ENCODE measurements around the gene TRPM5.

The TRPM5 gene

DNA sequence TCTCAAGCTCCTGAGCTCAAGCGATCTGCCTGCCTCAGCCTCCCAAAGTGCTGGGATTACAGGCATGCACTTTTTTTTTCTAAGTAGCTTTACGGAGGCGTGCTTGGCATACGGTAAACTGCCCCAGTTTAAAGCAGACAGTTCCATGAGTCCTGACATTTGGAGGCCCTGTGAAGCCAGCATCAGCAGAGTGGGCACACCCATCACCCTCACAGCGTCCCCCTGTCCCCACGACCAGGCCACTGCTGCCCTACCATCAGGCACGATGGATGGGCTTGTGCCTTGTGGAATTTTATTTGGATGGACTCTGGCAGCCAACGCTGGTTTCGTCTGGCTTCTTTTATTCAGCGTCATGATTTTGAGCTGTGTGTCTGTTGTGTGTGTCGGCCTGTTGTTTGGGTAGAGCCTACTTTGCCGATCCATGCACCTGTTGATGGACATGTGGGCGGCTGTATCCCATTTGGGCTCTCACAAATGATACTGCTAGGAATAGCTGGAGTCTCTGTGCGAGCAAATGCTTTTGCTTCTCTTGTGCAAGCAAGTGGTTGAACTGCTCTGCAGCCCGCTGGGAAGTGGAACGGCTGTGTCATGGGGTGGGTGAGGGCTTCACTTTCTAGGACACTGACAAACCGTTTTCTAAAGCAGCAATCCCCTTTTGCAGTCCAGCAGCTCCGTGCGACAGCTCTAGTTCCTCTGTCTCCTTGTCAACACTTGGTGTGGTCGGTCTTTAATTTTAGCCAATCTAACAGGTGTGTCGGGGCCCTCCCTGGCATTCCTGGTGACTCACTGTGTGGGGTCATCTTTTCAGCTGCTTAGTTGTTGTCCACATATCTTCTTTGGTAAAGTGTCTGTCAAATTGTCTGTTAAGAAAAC lies 24.3 kb upstream of the TRPM5 start:
- DNase-seq = no peak

GRCh38 chr11:2467695-2468055 lies 23.4 kb upstream of the TRPM5 start:
- DNase-seq = no peak

- DNase-seq = no peak
These were observed 22.8 kb upstream of the TRPM5 start for GRCh38 chr11:2466869-2467694.

DNA sequence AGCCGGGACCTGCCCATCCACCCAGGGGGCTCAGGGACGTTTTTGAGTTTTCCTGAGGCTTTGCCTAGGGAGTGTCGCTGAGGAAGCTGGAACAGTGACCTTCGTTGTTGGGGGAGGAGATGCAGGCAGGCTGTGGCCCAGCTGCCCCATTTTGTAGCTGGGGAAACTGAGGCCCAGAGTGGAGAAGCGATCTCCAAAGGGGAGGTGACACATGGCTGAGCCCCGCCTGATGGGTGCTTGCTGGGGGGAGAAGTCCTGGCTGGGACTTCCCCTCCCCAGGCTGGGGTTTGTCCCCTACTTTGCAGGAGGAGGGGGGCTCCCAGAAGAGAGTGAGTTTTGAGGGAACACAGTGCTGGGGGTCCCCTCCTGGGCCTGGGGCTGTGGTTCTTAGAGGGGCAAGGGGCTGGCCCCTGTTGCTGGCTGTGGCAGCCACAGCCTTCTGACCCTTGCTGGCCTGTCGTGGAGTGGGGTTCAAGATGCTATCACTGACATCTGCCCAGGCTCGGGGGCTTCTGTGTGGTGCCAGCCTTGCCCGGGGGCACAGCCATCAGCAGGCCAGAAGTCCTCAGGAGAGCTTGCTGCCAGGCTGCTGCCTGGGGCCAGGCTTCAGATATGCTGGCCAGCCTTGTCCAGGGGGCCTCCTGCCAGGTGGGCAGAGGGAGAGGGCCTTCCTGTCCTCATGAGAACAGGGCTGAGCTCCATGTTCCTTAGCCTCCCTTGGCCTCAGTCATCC lies 21.9 kb upstream of the TRPM5 start:
- no peak for DNase-seq

DNA sequence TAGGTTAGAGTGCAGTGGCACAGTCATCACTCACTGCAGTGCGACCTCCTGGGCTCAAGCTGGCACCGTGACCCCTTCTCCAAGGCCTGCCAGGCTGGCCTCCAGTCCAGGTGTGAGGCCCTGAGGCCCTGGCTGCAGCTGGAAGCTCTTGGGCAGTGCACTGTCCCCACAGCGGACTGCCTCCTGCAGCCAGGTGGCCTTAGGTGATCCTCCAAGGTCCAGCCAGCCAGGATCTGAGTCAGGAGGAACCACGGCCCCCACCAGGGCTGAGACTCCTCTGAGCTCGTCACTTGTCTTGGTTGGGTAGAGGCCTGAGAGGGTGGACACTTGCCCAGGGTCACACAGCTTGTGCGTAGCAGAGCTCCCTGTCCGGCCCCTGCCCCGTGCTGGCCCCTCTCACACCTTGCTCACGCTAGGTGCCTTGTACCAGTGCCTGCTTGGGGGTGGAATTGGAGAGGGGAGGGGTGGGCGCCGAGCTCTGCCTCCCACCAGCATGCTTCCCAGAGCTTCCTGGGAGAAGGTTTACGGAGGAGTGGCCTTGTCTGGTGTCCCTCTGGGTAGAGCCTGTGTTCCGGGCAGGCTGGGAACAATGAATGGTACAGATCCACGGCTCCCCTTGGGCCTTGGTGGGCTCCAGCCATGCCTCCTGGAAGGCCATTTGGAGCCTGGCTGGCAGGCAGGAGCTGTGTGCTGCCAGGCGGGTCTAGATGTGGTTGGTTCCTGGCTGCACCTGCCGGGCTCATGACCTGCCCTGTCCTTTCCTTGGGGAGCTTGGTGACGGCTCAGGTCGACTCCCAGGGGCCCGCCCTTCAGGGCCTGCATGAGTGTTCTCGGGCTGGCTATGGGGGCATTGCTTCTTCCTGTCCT lies 21.1 kb upstream of the TRPM5 start:
- no peak for DNase-seq

- DNase-seq = no peak
These were observed 20.3 kb upstream of the TRPM5 start for GRCh38 chr11:2464451-2465165.

GRCh38 chr11:2463766-2464277 lies 19.5 kb upstream of the TRPM5 start:
- DNase-seq = no peak

GRCh38 chr11:2462986-2463765 lies 18.9 kb upstream of the TRPM5 start:
- DNase-seq = no peak

DNA sequence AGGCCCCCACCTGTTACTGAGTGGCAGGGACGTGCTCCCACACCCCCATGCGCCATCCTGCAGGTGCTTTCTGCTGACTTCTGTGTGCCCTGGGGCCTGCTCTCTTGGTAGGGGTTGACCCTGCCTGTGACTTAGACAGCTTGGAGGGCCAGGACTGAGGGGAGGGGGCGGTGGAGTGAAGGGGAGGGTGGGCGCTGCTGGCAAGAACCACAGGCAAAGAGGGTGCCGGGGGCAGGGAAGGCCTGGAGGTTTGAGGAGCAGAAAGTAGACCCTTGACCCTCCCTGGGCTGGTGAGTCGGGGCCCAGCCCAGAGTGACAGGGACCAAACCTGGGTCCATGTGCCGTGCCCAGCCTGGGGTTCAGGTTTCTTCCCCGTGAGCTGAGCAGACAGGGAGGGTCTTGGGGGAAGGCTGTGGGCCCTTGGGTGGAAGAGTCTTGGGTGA lies 18.2 kb upstream of the TRPM5 start:
- no peak for DNase-seq

GRCh38 chr11:2461956-2462542 lies 17.7 kb upstream of the TRPM5 start:
- DNase-seq = no peak

- DNase-seq = no peak
These were observed 17.1 kb upstream of the TRPM5 start for GRCh38 chr11:2461253-2461955.

GRCh38 chr11:2460540-2461252 lies 16.4 kb upstream of the TRPM5 start:
- DNase-seq = no peak

DNA sequence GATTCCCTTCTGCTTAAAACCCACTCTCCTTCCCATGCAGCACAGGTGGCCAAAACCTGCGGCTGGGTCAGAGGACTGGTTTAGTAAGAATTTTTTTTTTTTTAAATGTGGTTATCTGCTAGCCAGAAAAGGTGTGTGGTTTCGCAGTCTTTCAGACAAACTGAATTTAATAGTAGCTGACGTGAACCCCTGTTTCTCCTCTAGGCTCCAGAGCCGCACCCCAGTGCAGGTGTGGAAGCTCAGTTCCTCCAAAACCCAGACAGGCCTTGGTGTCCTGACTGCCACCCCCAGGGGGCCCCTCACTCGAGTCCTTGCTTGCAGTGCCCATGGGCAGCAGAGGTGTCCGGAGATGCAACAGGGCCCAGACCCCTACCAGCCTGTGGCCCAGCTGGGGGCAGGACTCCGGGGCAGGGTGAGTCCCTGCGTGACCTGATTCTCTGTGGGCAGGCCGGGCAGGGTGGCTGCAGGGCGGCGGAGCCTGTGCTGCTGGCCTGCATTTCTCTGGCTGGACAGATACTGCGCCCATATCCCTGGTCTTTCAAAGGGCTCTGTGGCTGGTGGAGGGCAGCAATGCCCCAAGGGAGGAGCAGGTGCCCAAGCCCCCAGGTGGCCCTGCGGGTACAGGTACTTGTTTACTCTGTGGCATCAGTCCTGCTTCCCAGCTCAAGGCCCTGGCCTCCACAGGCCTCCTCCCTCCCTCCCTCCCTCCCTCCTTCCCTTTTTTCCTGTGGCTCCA lies 15.7 kb upstream of the TRPM5 start:
- DNase-seq = no peak

- no peak for DNase-seq
These were observed 14.9 kb upstream of the TRPM5 start for GRCh38 chr11:2459016-2459725.

- no peak for DNase-seq
These were observed 14.0 kb upstream of the TRPM5 start for GRCh38 chr11:2458321-2458720.

DNA sequence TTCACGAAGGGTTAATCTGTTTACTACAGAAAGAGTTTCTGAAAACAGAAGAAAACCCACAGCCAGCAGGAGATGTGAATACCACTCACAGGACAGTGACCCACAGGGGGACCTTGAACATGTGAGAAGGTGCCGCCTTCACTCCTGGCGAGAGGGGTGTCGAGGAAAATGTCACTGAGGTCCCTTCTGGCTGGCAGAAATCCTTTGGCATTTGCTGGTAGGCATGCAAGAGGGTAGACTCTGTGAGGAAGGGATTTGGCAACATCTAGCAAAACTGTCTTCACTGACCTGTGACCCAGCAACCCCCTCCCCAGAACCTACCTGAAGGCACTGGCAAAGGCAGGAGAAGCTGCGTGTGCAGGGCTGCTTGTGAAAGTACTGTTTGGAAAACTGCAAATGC lies 9.1 kb upstream of the TRPM5 start:
- DNase-seq = no peak

DNA sequence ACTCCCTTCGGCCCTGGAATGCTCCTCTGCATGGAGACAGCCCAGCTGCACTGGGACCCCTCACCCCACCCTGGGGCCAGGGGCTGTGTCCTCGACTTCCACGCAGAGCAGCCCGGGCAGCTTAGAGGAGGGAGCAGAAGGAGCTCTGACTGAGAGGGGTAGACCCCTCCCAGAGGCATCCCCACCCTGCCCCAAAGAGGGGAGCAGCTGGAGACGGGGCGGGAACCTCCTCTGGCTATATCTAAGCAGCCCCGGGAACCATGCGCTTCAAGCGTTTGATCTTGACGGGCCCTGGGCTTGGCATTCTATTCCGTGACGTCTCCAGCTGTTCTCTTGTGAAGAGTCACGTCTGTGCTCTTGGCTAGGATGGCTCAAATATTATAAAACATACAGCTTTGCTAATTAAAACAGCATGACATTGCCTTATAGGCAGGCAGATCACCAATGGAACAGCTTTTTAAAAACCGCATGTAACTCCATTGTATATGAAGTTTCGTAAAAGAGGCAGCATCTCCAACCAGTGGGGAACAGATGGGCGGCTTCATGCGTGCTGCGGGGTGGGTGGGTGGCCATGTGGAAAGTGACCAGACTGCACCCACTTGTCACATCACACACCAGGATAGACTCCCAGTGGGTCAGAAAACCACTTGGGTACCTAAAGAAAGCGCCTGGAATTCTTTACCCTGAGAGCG lies 8.2 kb upstream of the TRPM5 start:
- no peak for DNase-seq

Measured in NCI-H2081 (cell line).